Effector memory CD8-positive, alpha-beta T cell (primary cell): Measurements from ENCODE around the gene TET3.
A peak's percentile ranks its signal among the peaks of the same experiment; 100 is the strongest.

Experiments used
- ATAC-seq: fragments of 150-1000 bp; cut with Tn5 transposase; replicated peaks from 2 replicates; pipeline ENCODE4 v1.10.0; 2021; ENCODE audit warnings: mild to moderate bottlenecking, moderate library complexity
- DNase-seq, 3 experiments: peaks; one replicate each; pipeline ENCODE4 v3.0.0; 2021
- H3K27ac Mint-ChIP-seq, 2 donors: one replicate each; pipeline ENCODE4 v1.8.0; 2022; ENCODE audit warnings: mild to moderate bottlenecking in 2 of 2, mixed read lengths in 2 of 2, moderate library complexity in 2 of 2
- H3K27me3 Mint-ChIP-seq, 2 donors: one replicate each; pipeline ENCODE4 v1.8.0; 2022; ENCODE audit warnings: mixed read lengths in 2 of 2
- H3K36me3 Mint-ChIP-seq: one replicate; pipeline ENCODE4 v1.8.0; 2022; ENCODE audit warnings: mild to moderate bottlenecking, moderate library complexity, mixed read lengths; ENCODE audit not compliant: insufficient read depth
- H3K4me1 Mint-ChIP-seq, 2 donors: one replicate each; pipeline ENCODE4 v1.8.0; 2022; ENCODE audit warnings: low read depth in 2 of 2, mixed read lengths in 2 of 2
- H3K4me3 Mint-ChIP-seq, 2 donors: one replicate each; pipeline ENCODE4 v1.8.0; 2022; ENCODE audit warnings: mild to moderate bottlenecking in 2 of 2, mixed read lengths in 2 of 2, moderate library complexity in 2 of 2
- H3K9me3 Mint-ChIP-seq, 2 donors: one replicate each; pipeline ENCODE4 v1.8.0; 2022; ENCODE audit warnings: mixed read lengths in 2 of 2

The TET3 gene

GRCh38 chr2:73952499-73953446, 31.9 kb upstream of the TET3 start:
- DNase-seq, result no peak
- no peaks in the 10 kb centered on the region for H3K9me3 Mint-ChIP-seq
- peaks cover 53% of the 10 kb centered on the region for H3K36me3 Mint-ChIP-seq
- ATAC-seq, result no peak
- H3K4me3 Mint-ChIP-seq, result no peak overlapping the region
- peaks cover 9 to 17% of the 10 kb centered on the region in 2 donors for H3K4me1 Mint-ChIP-seq
- peak overlapping the region; percentile 50 to 67 for H3K27ac Mint-ChIP-seq
- no peaks in the 10 kb centered on the region for H3K27me3 Mint-ChIP-seq

- ATAC-seq (no peak), DNase-seq (no peak)
- no peak overlapping the region for H3K27ac Mint-ChIP-seq
- no peaks in the 10 kb centered on the region for H3K27me3 Mint-ChIP-seq
- H3K4me1 Mint-ChIP-seq, result peaks cover 3 to 12% of the 10 kb centered on the region in 2 donors
- no peak overlapping the region for H3K4me3 Mint-ChIP-seq
- peaks cover 63% of the 10 kb centered on the region for H3K36me3 Mint-ChIP-seq
- H3K9me3 Mint-ChIP-seq, result no peaks in the 10 kb centered on the region
These were observed 28.4 kb upstream of the TET3 start for GRCh38 chr2:73956218-73956865.

GRCh38 chr2:73961274-73961673, 23.4 kb upstream of the TET3 start:
- no peak for DNase-seq
- no peak for ATAC-seq
- Mint-ChIP-seq H3K4me3 (no peak overlapping the region), H3K36me3 (peaks cover 27% of the 10 kb centered on the region), H3K27ac (no peak overlapping the region), H3K9me3 (peaks cover 0 to 5% of the 10 kb centered on the region in 2 donors), H3K27me3 (no peaks in the 10 kb centered on the region), H3K4me1 (peaks cover 6 to 14% of the 10 kb centered on the region in 2 donors)

- Mint-ChIP-seq H3K4me3 (no peak overlapping the region), H3K27me3 (no peaks in the 10 kb centered on the region), H3K36me3 (peaks cover 20% of the 10 kb centered on the region), H3K4me1 (peaks cover 6 to 14% of the 10 kb centered on the region in 2 donors), H3K27ac (no peak overlapping the region), H3K9me3 (peaks cover 0 to 5% of the 10 kb centered on the region in 2 donors)
- DNase-seq, result no peak
- no peak for ATAC-seq
These were observed 22.7 kb upstream of the TET3 start for GRCh38 chr2:73961823-73962615.

GRCh38 chr2:73962798-73963197, 21.9 kb upstream of the TET3 start:
- H3K4me1 Mint-ChIP-seq, result peaks cover 6 to 13% of the 10 kb centered on the region in 2 donors
- DNase-seq (no peak), ATAC-seq (no peak)
- H3K27ac Mint-ChIP-seq, result no peak overlapping the region
- no peaks in the 10 kb centered on the region for H3K27me3 Mint-ChIP-seq
- H3K9me3 Mint-ChIP-seq, result peaks cover 0 to 5% of the 10 kb centered on the region in 2 donors
- H3K4me3 Mint-ChIP-seq, result no peak overlapping the region
- H3K36me3 Mint-ChIP-seq, result peaks cover 18% of the 10 kb centered on the region

GRCh38 chr2:73963385-73964120, 21.2 kb upstream of the TET3 start:
- Mint-ChIP-seq H3K27ac (peak overlapping the region in 1 of 2 donors; percentile 45), H3K9me3 (peaks cover 0 to 5% of the 10 kb centered on the region in 2 donors), H3K4me1 (peaks cover 6 to 9% of the 10 kb centered on the region in 2 donors), H3K36me3 (peaks cover 11% of the 10 kb centered on the region), H3K27me3 (no peaks in the 10 kb centered on the region), H3K4me3 (peak overlapping the region in 1 of 2 donors; percentile 0)
- DNase-seq, result no peak
- ATAC-seq, result peak; percentile 50

GRCh38 chr2:73964223-73964622, 20.5 kb upstream of the TET3 start:
- H3K27ac Mint-ChIP-seq, result peak overlapping the region in 1 of 2 donors; percentile 45
- H3K36me3 Mint-ChIP-seq, result peaks cover 6% of the 10 kb centered on the region
- H3K27me3 Mint-ChIP-seq, result no peaks in the 10 kb centered on the region
- peak overlapping the region in 1 of 2 donors; percentile 0 for H3K4me3 Mint-ChIP-seq
- H3K9me3 Mint-ChIP-seq, result peaks cover 0 to 5% of the 10 kb centered on the region in 2 donors
- DNase-seq, result no peak
- H3K4me1 Mint-ChIP-seq, result peaks cover 6 to 12% of the 10 kb centered on the region in 2 donors
- ATAC-seq, result no peak

GRCh38 chr2:73965053-73965452, 19.7 kb upstream of the TET3 start:
- H3K4me1 Mint-ChIP-seq, result peaks cover 10 to 20% of the 10 kb centered on the region in 2 donors
- no peaks in the 10 kb centered on the region for H3K27me3 Mint-ChIP-seq
- H3K36me3 Mint-ChIP-seq, result no peaks in the 10 kb centered on the region
- H3K9me3 Mint-ChIP-seq, result peaks cover 0 to 5% of the 10 kb centered on the region in 2 donors
- H3K4me3 Mint-ChIP-seq, result no peak overlapping the region
- ATAC-seq (no peak), DNase-seq (no peak)
- no peak overlapping the region for H3K27ac Mint-ChIP-seq

GRCh38 chr2:73968357-73968937, 16.3 kb upstream of the TET3 start:
- ATAC-seq (no peak), DNase-seq (no peak)
- no peaks in the 10 kb centered on the region for H3K27me3 Mint-ChIP-seq
- no peak overlapping the region for H3K4me3 Mint-ChIP-seq
- H3K27ac Mint-ChIP-seq, result no peak overlapping the region
- peaks cover 9% of the 10 kb centered on the region for H3K36me3 Mint-ChIP-seq
- no peaks in the 10 kb centered on the region for H3K9me3 Mint-ChIP-seq
- H3K4me1 Mint-ChIP-seq, result peaks cover 29 to 38% of the 10 kb centered on the region in 2 donors

GRCh38 chr2:73969356-73969755, 15.4 kb upstream of the TET3 start:
- Mint-ChIP-seq H3K9me3 (no peaks in the 10 kb centered on the region), H3K36me3 (peaks cover 9% of the 10 kb centered on the region), H3K27ac (peak overlapping the region; percentile 89 to 96), H3K27me3 (no peaks in the 10 kb centered on the region), H3K4me3 (peak overlapping the region in 1 of 2 donors; percentile 79), H3K4me1 (peaks cover 25 to 32% of the 10 kb centered on the region in 2 donors)
- no peak for ATAC-seq
- DNase-seq, result no peak

- no peaks in the 10 kb centered on the region for H3K27me3 Mint-ChIP-seq
- ATAC-seq, result no peak
- peak overlapping the region; percentile 74 to 79 for H3K4me3 Mint-ChIP-seq
- no peak for DNase-seq
- H3K36me3 Mint-ChIP-seq, result peaks cover 9% of the 10 kb centered on the region
- H3K9me3 Mint-ChIP-seq, result no peaks in the 10 kb centered on the region
- H3K4me1 Mint-ChIP-seq, result peaks cover 23 to 29% of the 10 kb centered on the region in 2 donors
- H3K27ac Mint-ChIP-seq, result peak overlapping the region; percentile 89 to 96
These were observed 14.4 kb upstream of the TET3 start for GRCh38 chr2:73970141-73970803.
